Peyer's patch (tissue), 4 donors: ENCODE data around the gene WDR64.

Experiments used
- CTCF ChIP-seq, 6 experiments: fragments of 450-650 bp in 4 of 6; fragments of 200-600 bp in 2 of 6; sonication (generic) in 1 of 6; IDR thresholded peaks; one replicate each; pipeline ENCODE4 v1.5.1; 2017 to 2019; ENCODE audit warnings: antibody characterized with exemption in 6 of 6, mild to moderate bottlenecking in 3 of 6, moderate library complexity in 1 of 6
- POLR2A ChIP-seq, 2 donors: fragments of 450-650 bp; IDR thresholded peaks; one replicate each; pipeline ENCODE4 v1.5.1; 2017; ENCODE audit warnings: antibody characterized with exemption in 2 of 2, mild to moderate bottlenecking in 2 of 2, moderate library complexity in 2 of 2

- TF ChIP-seq CTCF (IDR thresholded peaks at IDR 0.05) (no peak), POLR2A (IDR thresholded peaks at IDR 0.05) (no peak)
Measured at GRCh38 chr1:241672301-241672700, 20.2 kb downstream of the WDR64 start.
